ENCODE data around the gene IGF2BP2. TPM values are rescaled to one million over a fixed set of nuclear protein-coding genes. Genes with fewer than 3 reads are reported as not detected.

IGF2BP2 gene
- total RNA-seq, 4 donors from 2014 or later, result 5.1 to 29.8 (median 9.3) TPM

- 93 to 95% methylated on average over 10 of the region's 10 CpGs for WGBS, 2 donors
- intact Hi-C loops (cut with DNase I; ENCODE audit: low total_unique reads), result no loop called here
- no peak for DNase-seq (ENCODE audit: low spot score in 2 of 2)
- no peak overlapping the region for H3K4me3 ChIP-seq (ENCODE audit: low read depth, poor library complexity, severe bottlenecking)
- TF ChIP-seq CTCF (IDR thresholded peaks at IDR 0.05) (no peak), POLR2A (IDR thresholded peaks at IDR 0.05) (no peak)
These were observed 2.9 kb upstream of the IGF2BP2 start for GRCh38 chr3:185827595-185828344.

- WGBS, 2 donors, result 1 to 2% methylated on average over 72 to 79 of the region's 90 CpGs
- intact Hi-C loops (cut with DNase I; ENCODE audit: low total_unique reads), result no loop called here
- peak in 1 of 2 donors; percentile 21 for DNase-seq (ENCODE audit: low spot score in 2 of 2)
These were observed 1.0 kb upstream of the IGF2BP2 start for GRCh38 chr3:185825639-185826481.

GRCh38 chr3:185824051-185825005 is 514 bp downstream of the IGF2BP2 start:
- H3K4me3 ChIP-seq (ENCODE audit: low read depth, poor library complexity, severe bottlenecking), result peak overlapping the region; percentile 69
- WGBS, 2 donors, result 0 to 1% methylated on average over 40 to 73 of the region's 89 CpGs
- peak; percentile 29 to 92 for DNase-seq (ENCODE audit: low spot score in 2 of 2)
- TF ChIP-seq CTCF (IDR thresholded peaks at IDR 0.05), result no peak
- no peak for TF ChIP-seq POLR2A (IDR thresholded peaks at IDR 0.05)
- intact Hi-C loops (cut with DNase I; ENCODE audit: low total_unique reads), result no loop called here

More at GRCh38 chr3:185825639-185826481, 1.0 kb upstream of the IGF2BP2 start:
- H3K4me3 ChIP-seq (ENCODE audit: low read depth, poor library complexity, severe bottlenecking), result peak overlapping the region; percentile 40
- TF ChIP-seq POLR2A (IDR thresholded peaks at IDR 0.05), result no peak
- no peak for TF ChIP-seq CTCF (IDR thresholded peaks at IDR 0.05)

GRCh38 chr3:185823078-185824044 is 1.5 kb downstream of the IGF2BP2 start:
- TF ChIP-seq CTCF (IDR thresholded peaks at IDR 0.05) (no peak), POLR2A (IDR thresholded peaks at IDR 0.05) (no peak)
- intact Hi-C loops (cut with DNase I; ENCODE audit: low total_unique reads), result no loop called here
- peak; percentile 20 to 91 for DNase-seq (ENCODE audit: low spot score in 2 of 2)
- 1 to 2% methylated on average over 56 to 68 of the region's 84 CpGs for WGBS, 2 donors
- H3K4me3 ChIP-seq (ENCODE audit: low read depth, poor library complexity, severe bottlenecking), result peak overlapping the region; percentile 69

Measured in lower leg skin (tissue), 4 donors.